Heart left ventricle (tissue), 16 donors: ENCODE results near the gene OVCH1. TPM values are rescaled to one million over a fixed set of nuclear protein-coding genes. Genes with fewer than 3 reads are reported as not detected.
"Not testable (repeated sequence)": the region's sequence is repeated elsewhere in the genome, so short reads cannot be mapped to it uniquely, and the experiment has no call there.

ENCODE experiments used
- ATAC-seq, 4 donors: fragments of 200-7000 bp; cut with Tn5 transposase; one replicate each; pipeline ENCODE4 v1.9.1; 2020 to 2022; ENCODE audit warnings: moderate library complexity in 4 of 4, mild to moderate bottlenecking in 3 of 4, moderate number of reproducible peaks in 1 of 4
- DNase-seq, 5 donors: peaks; one replicate each; pipeline ENCODE4 v3.0.0-alpha.2; 2020
- H3K27ac ChIP-seq, 12 donors: fragments of 200-600 bp; sonication (generic) in 4 of 12; one replicate each; pipeline versions ENCODE4 v1.5.0 to v1.8.0; 2016 to 2022; ENCODE audit warnings: mild to moderate bottlenecking in 2 of 12
- H3K27me3 ChIP-seq, 9 donors: fragments of 200-600 bp; sonication (generic) in 2 of 9; one replicate each; pipeline versions ENCODE4 v1.5.1 to v1.8.0; 2016 to 2022; ENCODE audit warnings: mild to moderate bottlenecking in 3 of 9
- H3K36me3 ChIP-seq, 9 donors: fragments of 200-600 bp; sonication (generic) in 2 of 9; one replicate each; pipeline versions ENCODE4 v1.5.0 to v1.8.0; 2018 to 2022; ENCODE audit warnings: mild to moderate bottlenecking in 2 of 9
- H3K4me1 ChIP-seq, 12 donors: fragments of 200-600 bp; sonication (generic) in 4 of 12; one replicate each; pipeline versions ENCODE4 v1.5.0 to v1.8.0; 2016 to 2022; ENCODE audit warnings: mild to moderate bottlenecking in 3 of 12
- H3K4me3 ChIP-seq, 12 donors: fragments of 200-600 bp; sonication (generic) in 4 of 12; one replicate each; pipeline versions ENCODE4 v1.5.0 to v1.8.0; 2017 to 2022; ENCODE audit warnings: mild to moderate bottlenecking in 9 of 12, moderate library complexity in 4 of 12
- H3K9me3 ChIP-seq, 12 donors: fragments of 200-600 bp; sonication (generic) in 4 of 12; one replicate each; pipeline versions ENCODE4 v1.5.0 to v1.8.0; 2016 to 2022; ENCODE audit warnings: mild to moderate bottlenecking in 1 of 12
- CTCF ChIP-seq, 12 donors: fragments of 200-600 bp; sonication (generic) in 4 of 12; IDR thresholded peaks; one replicate each; pipeline versions ENCODE4 v1.5.0 to v1.8.0; 2018 to 2022; ENCODE audit warnings: antibody characterized with exemption in 12 of 12, mild to moderate bottlenecking in 5 of 12
- POLR2A ChIP-seq, 2 donors: fragments of 450-650 bp; IDR thresholded peaks; one replicate each; pipeline ENCODE4 v1.6.1; 2017; ENCODE audit warnings: antibody characterized with exemption in 2 of 2, mild to moderate bottlenecking in 2 of 2, moderate library complexity in 2 of 2
- WGBS, 4 donors: extraction: QIAGEN DNeasy Blood & Tissue Kit in 2 of 4; methylation state at CpG; one replicate each; pipeline versions ENCODE4 v1.1.5 to v1.1.7; 2013 to 2018; 5-methylcytosine and 5-hydroxymethylcytosine counted together
- intact Hi-C, 10 donors: fragments of 100-400 bp; cut with DNase I; formaldehyde crosslinking; loops; one replicate each; pipeline versions ENCODE4 v1.11.1 to v1.14.2; 2022
- polyA plus RNA-seq, 2 donors: library from polyadenylated mRNA; stranded (reverse); fragments of 200-250 nt; gene quantifications; one replicate each; pipeline ENCODE4 v1.2.3, GENCODE V29; 2013
- total RNA-seq, 9 donors: library from RNA; depleted of rRNA in 2 of 9; stranded (reverse); fragments of >200 nt in 2 of 9; fragmentation: NEBNext Ultra II Directional in 3 of 9; extraction: Animal tissue kit (Norgen Biotek cat#: 25700) in 3 of 9; gene quantifications; one replicate each; pipeline versions ENCODE4 v1.1.0 to v1.2.4, GENCODE V29; 2016 to 2023
- donor health status: ischemic (EF 13 %, LVEDD 7.1; RV severe dilation, severe dysfunction).
- donor health status: healthy with polysubstance abuse.
- donor health status: DM: no; HTN: yes; CAD: no.
- donor health status: DM: no; HTN: no; CAD: no.
- donor health status: ischemic (EF 25% LVEDD 6.9; RV normal size, moderate dysfunction).
- donor health status: ischemic (EF 25% LVEDD 5.7; RV mildly dilated, moderate dysfunction).
- donor health status: healthy.
- donor health status: DM: yes; HTN: yes; CAD: no.
- donor health status: ischemic (EF 35%, LVEDD 5.7; RV mildly dilated, moderate dysfunction).
- donor health status: nonischemic (EF 11% LVEDD 7.7; RV severe dilation, severe dysfunction).
- donor health status: DM: yes; HTN: yes; CAD: no.
- donor health status: PGD.
- donor health status: ischemic (EF 29% LVEDD 5.4; RV normal size, mild dysfunction).
- donor health status: nonischemic (EF 23%, LVEDD 6.1; RV moderate dilation, normal function).

The OVCH1 gene
- total and polyA plus RNA-seq, 11 donors: 0.09 to 0.18 (median 0.13) TPM; not detected in 7

GRCh38 chr12:29438752-29439408, 58.6 kb downstream of the OVCH1 start:
- H3K4me3 ChIP-seq: no peak overlapping the region
- no peak for TF ChIP-seq POLR2A (IDR thresholded peaks at IDR 0.05)
- TF ChIP-seq CTCF (IDR thresholded peaks at IDR 0.05): no peak
- H3K27me3 ChIP-seq: no peaks in the 10 kb centered on the region
- H3K9me3 ChIP-seq: no peaks in the 10 kb centered on the region
- 33 to 50% (median 37%) methylated on average over 1 of the region's 1 CpG for WGBS, 4 donors
- no peaks in the 10 kb centered on the region for H3K36me3 ChIP-seq
- no peaks in the 10 kb centered on the region for H3K4me1 ChIP-seq
- H3K27ac ChIP-seq: no peak overlapping the region
- no peak for DNase-seq
- intact Hi-C loops: no loop called here
- no peak for ATAC-seq

GRCh38 chr12:29437575-29437974, 59.9 kb downstream of the OVCH1 start:
- Histone ChIP-seq H3K27ac (no peak overlapping the region), H3K4me1 (no peaks in the 10 kb centered on the region), H3K27me3 (no peaks in the 10 kb centered on the region), H3K4me3 (no peak overlapping the region), H3K9me3 (no peaks in the 10 kb centered on the region), H3K36me3 (no peaks in the 10 kb centered on the region)
- TF ChIP-seq POLR2A (IDR thresholded peaks at IDR 0.05): no peak
- no peak for TF ChIP-seq CTCF (IDR thresholded peaks at IDR 0.05)
- intact Hi-C loops: no loop called here
- no peak for ATAC-seq
- no peak for DNase-seq

GRCh38 chr12:29436815-29437214, 60.7 kb downstream of the OVCH1 start:
- H3K9me3 ChIP-seq, DNase-seq, intact Hi-C loops, ATAC-seq, H3K27me3 ChIP-seq, H3K4me1 ChIP-seq, H3K4me3 ChIP-seq, H3K27ac ChIP-seq, H3K36me3 ChIP-seq: not testable (repeated sequence)
- 86 to 89% (median 87%) methylated on average over 10 of the region's 10 CpGs for WGBS, 4 donors

- H3K27ac ChIP-seq: no peak overlapping the region
- intact Hi-C loops: no loop called here
- DNase-seq: no peak
- H3K4me1 ChIP-seq: peaks cover 0 to 18% (median 0%) of the 10 kb centered on the region in 12 donors
- 79 to 80% (median 80%) methylated on average over 3 of the region's 3 CpGs for WGBS, 4 donors
- ATAC-seq: no peak
- no peaks in the 10 kb centered on the region for H3K36me3 ChIP-seq
- no peaks in the 10 kb centered on the region for H3K9me3 ChIP-seq
- TF ChIP-seq CTCF (IDR thresholded peaks at IDR 0.05) (no peak), POLR2A (IDR thresholded peaks at IDR 0.05) (no peak)
- H3K27me3 ChIP-seq: no peaks in the 10 kb centered on the region
- H3K4me3 ChIP-seq: no peak overlapping the region
Observed at GRCh38 chr12:29431513-29431912, 66.0 kb downstream of the OVCH1 start.

GRCh38 chr12:29430716-29431044, 66.8 kb downstream of the OVCH1 start:
- H3K4me1 ChIP-seq: peaks cover 0 to 18% (median 0%) of the 10 kb centered on the region in 12 donors
- no peaks in the 10 kb centered on the region for H3K36me3 ChIP-seq
- no peak for DNase-seq
- H3K27me3 ChIP-seq: no peaks in the 10 kb centered on the region
- no peak overlapping the region for H3K27ac ChIP-seq
- ATAC-seq: no peak
- intact Hi-C loops: no loop called here
- no peak for TF ChIP-seq POLR2A (IDR thresholded peaks at IDR 0.05)
- TF ChIP-seq CTCF (IDR thresholded peaks at IDR 0.05): no peak
- H3K9me3 ChIP-seq: no peaks in the 10 kb centered on the region
- 75 to 86% (median 80%) methylated on average over 2 of the region's 2 CpGs for WGBS, 4 donors
- H3K4me3 ChIP-seq: no peak overlapping the region
